Psoas muscle (tissue), 8 donors: ENCODE data around the gene SGMS1. TPM values are rescaled to one million over a fixed set of nuclear protein-coding genes. Genes with fewer than 3 reads are reported as not detected.

Source experiments
- ATAC-seq, 4 donors: fragments of 200-7000 bp; cut with Tn5 transposase; one replicate each; pipeline ENCODE4 v1.9.1; 2020; ENCODE audit warnings: moderate library complexity in 3 of 4, mild to moderate bottlenecking in 2 of 4
- DNase-seq, 2 donors: peaks; one replicate each; pipeline ENCODE4 v3.0.0-alpha.2; 2020
- H3K27ac ChIP-seq: fragments of 200-600 bp; one replicate; pipeline ENCODE4 v1.8.0; 2022
- H3K27me3 ChIP-seq, 3 donors: fragments of 200-600 bp in 1 of 3; one replicate each; pipeline versions ENCODE4 v1.6.1 to v1.8.0; 2013 to 2022; ENCODE audit warnings: low read length in 2 of 3, mild to moderate bottlenecking in 2 of 3, moderate library complexity in 1 of 3; ENCODE audit not compliant: insufficient read depth in 3 of 3
- H3K36me3 ChIP-seq, 2 donors: fragments of 200-600 bp in 1 of 2; one replicate each; pipeline versions ENCODE4 v1.6.1 to v1.8.0; 2013 to 2022; ENCODE audit warnings: low read depth in 1 of 2, mild to moderate bottlenecking in 1 of 2, moderate library complexity in 1 of 2; ENCODE audit not compliant: insufficient read depth in 1 of 2
- H3K4me1 ChIP-seq: fragments of 200-600 bp; one replicate; pipeline ENCODE4 v1.8.0; 2022
- H3K4me3 ChIP-seq: fragments of 200-600 bp; one replicate; pipeline ENCODE4 v1.8.0; 2022; ENCODE audit warnings: mild to moderate bottlenecking
- H3K9me3 ChIP-seq: fragments of 200-600 bp; one replicate; pipeline ENCODE4 v1.8.0; 2022
- WGBS, 3 donors: extraction: QIAGEN DNeasy Blood & Tissue Kit; methylation state at CpG; one replicate each; pipeline versions ENCODE4 v1.1.6 to v1.1.7; 2013; 5-methylcytosine and 5-hydroxymethylcytosine counted together
- intact Hi-C, 2 donors: fragments of 100-400 bp; cut with DNase I; formaldehyde crosslinking; loops; one replicate each; pipeline versions ENCODE4 v1.11.0 to v1.14.2; 2022
- polyA plus RNA-seq, 3 donors: library from polyadenylated mRNA; stranded (reverse); fragments of 200-250 nt; gene quantifications; one replicate each; pipeline ENCODE4 v1.2.3, GENCODE V29; 2013
- total RNA-seq, 4 donors: library from RNA; stranded (reverse); fragmentation: NEBNext Ultra II Directional in 2 of 4; extraction: Animal tissue kit (Norgen Biotek cat#: 25700) in 2 of 4; gene quantifications; one replicate each; pipeline versions ENCODE4 v1.2.1 to v1.2.4, GENCODE V29; 2021 to 2023
- TF ChIP-seq, protein P1 (sequence below): fragments of 200-600 bp; IDR thresholded peaks from one replicate; pipeline ENCODE4 v1.8.0; 2022; ENCODE audit warnings: antibody characterized with exemption
- donor health status: healthy with polysubstance abuse.
- donor health status: DM: no; HTN: no; CAD: no; lungs with moderate emphysema.
- donor health status: Bipolar disorder and iron deficiency.
- donor health status: healthy.
- donor health status: DM: yes; HTN: yes; CAD: no.
- donor health status: DM: no; HTN: no; CAD: no.
- donor health status: DM: no; HTN: no; CAD: no.
- donor health status: DM: yes; HTN: yes; CAD: no.

SGMS1 gene
- total and polyA plus RNA-seq, 7 donors: 6.2 to 16.7 (median 11.3) TPM

DNA sequence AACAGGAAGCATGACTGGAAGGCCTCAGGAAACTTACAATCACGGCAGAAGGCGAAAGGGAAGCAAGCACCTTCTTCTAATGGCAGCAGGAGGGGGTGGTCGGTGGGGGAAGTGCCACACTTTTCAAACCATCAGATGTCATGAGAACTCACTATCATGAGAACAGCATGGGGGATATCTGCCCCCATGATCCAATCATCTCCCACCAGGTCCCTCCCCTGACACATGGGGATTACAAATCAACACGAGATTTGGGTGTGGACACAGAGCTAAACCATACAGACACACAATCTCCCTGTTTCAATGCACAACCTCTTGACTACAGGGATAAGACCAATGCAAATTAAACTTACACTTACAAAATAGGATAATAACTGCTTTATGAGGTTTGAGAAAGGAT lies 97.6 kb downstream of the SGMS1 start:
- no peaks in the 10 kb centered on the region for H3K36me3 ChIP-seq
- ATAC-seq (no peak), DNase-seq (no peak)
- no peak overlapping the region for H3K4me3 ChIP-seq
- WGBS, 3 donors: 90 to 97% (median 95%) methylated on average over 4 of the region's 4 CpGs
- intact Hi-C loops: no loop called here
- TF ChIP-seq, protein P1, sequence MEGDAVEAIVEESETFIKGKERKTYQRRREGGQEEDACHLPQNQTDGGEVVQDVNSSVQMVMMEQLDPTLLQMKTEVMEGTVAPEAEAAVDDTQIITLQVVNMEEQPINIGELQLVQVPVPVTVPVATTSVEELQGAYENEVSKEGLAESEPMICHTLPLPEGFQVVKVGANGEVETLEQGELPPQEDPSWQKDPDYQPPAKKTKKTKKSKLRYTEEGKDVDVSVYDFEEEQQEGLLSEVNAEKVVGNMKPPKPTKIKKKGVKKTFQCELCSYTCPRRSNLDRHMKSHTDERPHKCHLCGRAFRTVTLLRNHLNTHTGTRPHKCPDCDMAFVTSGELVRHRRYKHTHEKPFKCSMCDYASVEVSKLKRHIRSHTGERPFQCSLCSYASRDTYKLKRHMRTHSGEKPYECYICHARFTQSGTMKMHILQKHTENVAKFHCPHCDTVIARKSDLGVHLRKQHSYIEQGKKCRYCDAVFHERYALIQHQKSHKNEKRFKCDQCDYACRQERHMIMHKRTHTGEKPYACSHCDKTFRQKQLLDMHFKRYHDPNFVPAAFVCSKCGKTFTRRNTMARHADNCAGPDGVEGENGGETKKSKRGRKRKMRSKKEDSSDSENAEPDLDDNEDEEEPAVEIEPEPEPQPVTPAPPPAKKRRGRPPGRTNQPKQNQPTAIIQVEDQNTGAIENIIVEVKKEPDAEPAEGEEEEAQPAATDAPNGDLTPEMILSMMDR: no peak
- H3K9me3 ChIP-seq: no peaks in the 10 kb centered on the region
- no peaks in the 10 kb centered on the region for H3K27me3 ChIP-seq
- peaks cover 15% of the 10 kb centered on the region for H3K4me1 ChIP-seq
- H3K27ac ChIP-seq: no peak overlapping the region

GRCh38 chr10:50523357-50523756 lies 100.4 kb downstream of the SGMS1 start:
- TF ChIP-seq, protein P1: no peak
- DNase-seq (no peak), ATAC-seq (no peak)
- intact Hi-C loops: no loop called here
- Histone ChIP-seq H3K4me3 (no peak overlapping the region), H3K27ac (no peak overlapping the region), H3K36me3 (peaks cover 0 to 9% of the 10 kb centered on the region in 2 donors), H3K4me1 (peaks cover 12% of the 10 kb centered on the region), H3K27me3 (no peaks in the 10 kb centered on the region), H3K9me3 (no peaks in the 10 kb centered on the region)

DNA sequence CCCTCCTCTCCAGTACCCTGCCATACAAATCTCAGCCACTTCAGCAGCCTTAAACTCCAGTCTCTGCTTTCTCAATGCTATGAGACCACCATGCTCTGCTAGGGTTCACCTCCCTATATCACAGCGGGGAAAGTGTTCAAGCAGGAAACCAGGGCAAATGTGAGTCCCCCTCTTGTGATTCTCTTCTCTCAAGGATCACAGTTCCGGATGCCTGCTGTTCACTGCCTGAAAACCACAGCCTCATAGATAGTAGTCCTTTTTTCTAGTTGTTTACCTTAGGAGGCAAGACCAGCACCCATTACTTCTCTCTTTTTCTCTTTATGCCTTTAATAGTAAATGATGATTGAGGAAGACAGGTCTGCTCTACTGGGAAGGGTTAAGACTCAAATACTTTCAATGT lies 100.8 kb downstream of the SGMS1 start:
- Histone ChIP-seq H3K36me3 (peaks cover 0 to 9% of the 10 kb centered on the region in 2 donors), H3K9me3 (no peaks in the 10 kb centered on the region), H3K4me1 (peaks cover 10% of the 10 kb centered on the region), H3K27ac (no peak overlapping the region), H3K4me3 (no peak overlapping the region), H3K27me3 (no peaks in the 10 kb centered on the region)
- DNase-seq: no peak
- WGBS, 3 donors: 92 to 96% (median 94%) methylated on average over 2 of the region's 2 CpGs
- no peak for ATAC-seq
- intact Hi-C loops: no loop called here
- TF ChIP-seq, protein P1: no peak

GRCh38 chr10:50520115-50520514 lies 103.6 kb downstream of the SGMS1 start:
- Histone ChIP-seq H3K4me1 (peaks cover 7% of the 10 kb centered on the region), H3K9me3 (no peaks in the 10 kb centered on the region), H3K27me3 (no peaks in the 10 kb centered on the region), H3K27ac (no peak overlapping the region), H3K36me3 (peaks cover 0 to 9% of the 10 kb centered on the region in 2 donors), H3K4me3 (no peak overlapping the region)
- ATAC-seq: no peak
- WGBS, 3 donors: 98 to 100% (median 99%) methylated on average over 3 of the region's 3 CpGs
- TF ChIP-seq, protein P1: no peak
- intact Hi-C loops: no loop called here
- DNase-seq: no peak

GRCh38 chr10:50517626-50518025 lies 106.1 kb downstream of the SGMS1 start:
- Histone ChIP-seq H3K27me3 (no peaks in the 10 kb centered on the region), H3K36me3 (peaks cover 0 to 9% of the 10 kb centered on the region in 2 donors), H3K27ac (no peak overlapping the region), H3K4me1 (peaks cover 15% of the 10 kb centered on the region), H3K9me3 (no peaks in the 10 kb centered on the region), H3K4me3 (no peak overlapping the region)
- ATAC-seq (no peak), DNase-seq (no peak)
- 83 to 87% (median 86%) methylated on average over 3 of the region's 3 CpGs for WGBS, 3 donors
- intact Hi-C loops: no loop called here
- TF ChIP-seq, protein P1: no peak
